Germinal center (tissue), 1 donor: ENCODE results near the gene MAPK9.

Experiments
- DNase-seq: peaks from one replicate; pipeline ENCODE4 v3.0.0; 2012; ENCODE audit warnings: mixed read lengths, low spot score

MAPK9 gene

DNA sequence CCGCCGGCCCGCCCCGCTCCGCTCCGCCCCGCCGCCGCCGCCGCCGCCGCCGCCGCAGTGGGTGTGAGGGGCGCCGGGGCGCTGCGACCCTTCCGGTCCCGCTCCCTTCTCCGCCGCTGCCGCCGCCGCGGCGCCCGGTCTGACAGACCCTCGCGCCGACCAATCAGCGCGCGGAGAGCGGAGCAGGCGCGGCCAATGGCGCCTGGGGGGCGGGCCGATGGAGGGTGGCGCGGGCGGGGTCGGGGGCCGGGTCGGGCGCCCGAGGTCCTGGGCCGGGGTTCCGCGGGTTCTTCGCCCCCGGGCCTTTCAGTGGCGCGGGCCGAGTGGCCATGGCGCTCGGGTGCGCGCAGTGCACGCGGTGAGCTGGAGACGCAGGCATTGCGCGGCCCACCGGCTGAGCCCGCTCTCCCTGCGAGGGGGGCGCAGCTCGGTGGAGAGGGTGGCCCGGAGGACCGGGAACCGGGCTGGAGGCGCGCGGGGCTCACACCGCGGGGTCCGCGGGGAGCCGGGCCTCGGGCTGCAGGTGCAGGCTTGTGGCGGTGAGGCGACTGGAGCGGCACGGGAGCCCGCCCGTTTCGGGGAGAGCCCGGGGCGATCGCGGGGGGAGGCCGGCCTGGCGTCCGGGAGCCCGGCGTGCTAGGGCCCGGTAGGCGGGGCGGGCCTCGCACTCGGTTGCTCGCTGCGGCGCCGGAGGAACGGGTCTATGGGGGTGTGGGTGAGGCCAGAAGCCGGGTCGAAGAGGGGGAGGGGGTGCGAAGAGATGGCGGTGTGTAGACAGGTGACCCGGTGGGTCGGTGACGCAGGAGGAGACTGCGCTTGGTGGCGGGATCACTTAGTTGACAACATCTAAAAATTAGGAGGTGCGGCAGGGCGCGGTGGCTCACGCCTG, at the start of gene MAPK9:
Gene MAPK9, minus strand, starts transcription at position 141 of the 889 bp plus-strand sequence. CDS start 11,522 bp downstream, outside the sequence.
- DNase-seq = peak; percentile 95

DNA sequence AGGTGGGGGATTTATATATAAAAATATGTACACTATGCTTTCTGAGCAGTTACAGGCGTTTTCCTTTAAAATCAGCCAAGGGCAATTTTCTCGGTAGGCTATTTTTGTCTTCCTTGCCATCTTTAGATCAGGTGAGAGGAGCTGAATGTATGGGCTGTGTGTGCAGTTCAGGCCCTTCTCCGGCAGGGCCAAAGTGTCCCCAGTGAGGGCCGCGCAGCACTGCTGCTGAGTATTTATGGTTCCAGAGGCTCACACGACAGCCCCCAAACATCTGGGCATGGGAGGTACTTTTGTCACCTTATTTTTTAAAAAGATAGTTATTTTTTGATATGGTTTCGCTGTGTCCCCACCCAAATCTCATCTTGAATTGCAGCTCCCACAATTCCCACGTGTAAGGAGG, 49.7 kb upstream of the MAPK9 start:
- DNase-seq = no peak

DNA sequence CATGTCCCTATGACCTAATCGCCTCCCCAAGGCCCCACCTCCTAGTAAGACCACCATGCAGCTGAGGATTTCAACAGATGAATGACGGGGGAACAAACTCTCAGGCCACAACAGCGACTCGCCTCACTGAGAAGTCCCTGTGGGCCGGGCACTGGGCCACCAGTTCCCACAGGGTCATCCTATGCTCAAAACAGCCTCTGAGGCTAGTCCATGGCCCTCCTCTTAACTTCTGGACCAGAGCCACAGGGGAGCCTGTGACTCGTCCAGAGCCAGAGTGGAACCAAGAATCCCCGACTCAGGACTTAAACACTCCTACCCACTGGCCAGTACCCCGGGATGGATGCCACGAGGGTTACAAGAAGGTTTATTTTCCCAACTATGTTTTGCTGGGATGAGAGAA, 49.0 kb upstream of the MAPK9 start:
- DNase-seq = no peak

DNA sequence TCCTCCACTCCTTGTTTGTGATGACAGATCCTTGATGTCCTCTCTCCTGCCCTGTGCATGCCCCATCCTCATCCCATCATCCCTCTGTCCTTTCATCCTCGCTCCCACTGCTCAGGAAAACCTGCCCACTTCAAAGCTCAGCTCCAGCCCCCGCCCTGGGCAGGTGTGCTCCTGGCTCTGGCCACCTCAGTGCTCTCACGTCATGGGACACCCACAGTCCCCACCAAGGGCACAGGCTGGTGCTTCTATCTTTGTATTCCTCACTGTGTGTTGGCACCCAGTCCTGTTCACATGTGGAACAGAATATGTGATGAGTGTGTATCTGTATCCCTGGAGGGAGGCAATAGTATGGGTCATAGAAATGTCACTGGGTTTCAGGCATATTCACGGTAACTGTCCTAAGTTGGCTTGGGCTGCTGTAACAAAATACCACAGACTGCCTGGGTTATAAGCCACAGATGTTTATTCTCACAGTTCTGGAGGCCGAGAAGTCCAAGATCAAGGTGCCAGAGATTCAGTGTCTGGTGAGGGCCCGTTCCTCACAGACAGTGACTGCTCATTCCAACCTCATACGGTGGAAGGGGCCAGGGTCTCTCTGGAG, 47.8 kb upstream of the MAPK9 start:
- no peak for DNase-seq

DNA sequence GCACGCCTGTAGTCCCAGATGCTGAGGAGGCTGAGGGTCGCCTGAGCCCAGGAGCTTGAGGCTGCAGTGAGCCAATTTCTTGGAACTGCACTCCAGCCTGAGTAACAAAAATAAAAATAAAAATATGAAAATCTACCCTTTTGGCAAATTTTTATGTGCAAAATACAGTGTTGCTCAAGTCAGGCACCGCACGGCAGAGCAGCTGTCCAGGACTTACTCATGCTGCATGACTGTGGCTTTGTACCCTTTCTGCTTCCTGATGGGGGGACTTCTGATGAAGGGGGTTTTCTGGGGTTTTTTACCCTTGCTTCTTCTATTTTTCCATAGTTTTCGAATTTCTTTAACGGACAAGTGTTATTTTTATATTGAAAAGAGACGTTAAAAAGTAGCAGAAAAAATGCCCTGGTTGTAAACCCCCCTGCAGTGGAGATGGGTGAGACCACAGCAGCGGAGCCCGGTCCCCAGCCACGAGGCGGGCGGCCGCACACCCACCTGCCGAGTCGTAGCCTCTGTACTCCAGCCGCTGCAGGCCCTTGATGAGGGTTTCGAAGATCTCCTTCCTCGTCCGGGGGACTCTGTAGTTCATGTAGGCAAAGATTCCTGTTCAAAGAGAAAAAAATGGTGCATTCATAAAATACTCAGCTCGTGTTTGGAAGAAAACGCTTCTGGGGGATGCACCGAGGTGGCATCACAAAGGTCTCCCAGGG, 46.3 kb upstream of the MAPK9 start:
- no peak for DNase-seq

DNA sequence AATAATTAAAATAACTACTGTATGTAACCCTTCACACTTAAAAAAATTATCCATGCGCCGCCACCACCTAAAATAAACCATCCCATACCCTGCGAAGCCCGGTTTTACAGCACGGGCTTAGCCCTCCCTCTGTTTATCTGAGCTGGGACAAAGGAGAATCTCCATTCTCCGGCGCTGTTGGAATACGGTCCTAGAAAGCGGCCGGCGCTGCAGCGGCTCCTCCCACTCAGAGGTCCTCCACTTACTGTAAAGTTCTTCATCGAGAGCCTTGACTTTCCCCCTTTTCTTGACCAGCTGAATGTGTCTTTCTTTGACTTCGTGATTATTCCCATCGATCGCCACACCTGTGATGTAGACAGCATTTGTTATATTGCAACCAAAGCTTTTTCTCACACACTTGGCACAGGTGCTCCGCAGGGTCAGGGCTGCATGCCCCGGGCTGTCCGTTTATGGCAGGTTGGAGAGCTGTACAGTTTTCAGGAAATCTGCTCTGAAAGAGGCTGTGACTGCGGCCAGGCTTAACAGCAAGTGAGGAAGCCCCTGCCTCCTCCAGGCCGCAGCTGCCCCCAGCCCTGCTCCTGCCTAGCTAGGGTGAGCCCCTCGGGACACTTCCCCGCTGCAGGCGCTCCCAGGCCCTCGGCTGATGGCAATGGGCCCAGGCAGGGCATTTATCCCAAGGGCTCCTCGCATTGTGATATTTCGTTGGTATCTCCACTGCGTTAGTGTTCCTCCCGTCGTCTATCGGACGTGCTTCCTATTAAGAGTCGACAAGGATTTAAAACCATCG, 44.5 kb upstream of the MAPK9 start:
- no peak for DNase-seq

DNA sequence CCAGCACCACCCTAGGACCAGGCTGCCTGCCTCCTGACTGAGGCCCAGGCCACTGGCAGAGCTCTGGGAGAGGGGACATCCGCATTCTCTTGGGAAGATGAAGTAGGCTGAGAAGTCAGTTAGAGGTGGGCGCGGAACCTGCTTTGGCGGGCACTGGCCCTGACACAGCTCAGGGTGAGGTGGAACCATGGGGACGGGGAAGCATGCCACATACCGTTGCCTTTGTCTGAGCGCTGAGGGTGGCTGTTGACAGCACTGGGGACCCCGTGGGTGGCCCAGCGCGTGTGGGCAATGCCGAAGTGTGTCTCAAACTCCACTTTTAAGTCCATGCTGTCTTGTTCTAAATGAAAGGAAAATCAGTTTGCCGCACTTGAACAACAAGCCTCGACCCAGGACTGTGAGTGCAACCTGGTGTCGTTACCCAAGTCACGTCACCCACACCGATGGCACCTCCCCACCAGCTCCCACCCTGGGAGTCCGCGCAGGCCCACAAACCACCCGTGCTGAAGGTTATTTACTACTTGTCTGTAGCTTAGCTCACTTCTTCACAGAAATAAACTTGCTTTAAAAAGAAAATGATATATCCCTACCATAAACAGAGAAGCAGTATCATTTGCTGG, 43.8 kb upstream of the MAPK9 start:
- DNase-seq = no peak

DNA sequence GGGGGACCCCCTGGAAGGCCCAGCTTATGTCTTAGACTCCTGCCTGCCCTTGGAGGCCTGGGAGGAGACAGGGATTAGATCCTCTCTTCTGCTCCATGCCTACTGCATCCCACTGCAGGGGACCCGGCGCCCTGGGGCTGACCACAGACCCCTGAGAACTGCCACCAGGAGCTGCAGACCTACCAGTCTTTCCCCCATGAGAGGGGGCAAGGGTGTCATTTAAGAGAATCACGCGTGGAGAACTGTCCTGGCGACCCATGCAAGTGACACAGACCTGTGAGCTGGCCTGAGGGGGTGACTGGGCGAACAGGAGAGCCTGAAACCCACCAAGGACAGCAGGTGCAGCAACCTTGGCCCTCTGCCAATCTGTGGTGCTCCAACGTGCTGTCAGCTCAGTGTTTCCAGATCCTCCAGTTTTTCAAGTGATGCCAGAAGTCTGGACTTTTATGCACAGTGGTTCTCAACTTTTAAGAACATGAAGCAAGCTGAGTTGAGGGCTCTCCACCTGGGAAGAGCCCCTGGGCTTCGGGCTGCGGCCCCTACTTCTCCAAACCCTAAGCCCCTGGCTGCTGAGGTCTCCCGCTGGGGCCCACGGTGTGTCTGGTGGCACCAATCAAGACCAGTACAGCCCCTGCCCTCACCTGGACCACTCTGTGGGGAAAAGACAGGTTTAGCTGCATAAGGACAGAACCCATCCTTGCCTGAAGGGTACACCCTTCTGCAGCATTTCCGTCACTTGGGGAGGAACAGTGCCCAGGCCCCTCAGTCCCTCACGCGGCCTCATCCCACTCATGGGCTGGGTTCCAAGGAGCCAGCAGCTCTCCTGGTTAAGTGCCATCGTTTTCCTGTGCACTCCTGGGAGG, 43.1 kb upstream of the MAPK9 start:
- DNase-seq = no peak

DNA sequence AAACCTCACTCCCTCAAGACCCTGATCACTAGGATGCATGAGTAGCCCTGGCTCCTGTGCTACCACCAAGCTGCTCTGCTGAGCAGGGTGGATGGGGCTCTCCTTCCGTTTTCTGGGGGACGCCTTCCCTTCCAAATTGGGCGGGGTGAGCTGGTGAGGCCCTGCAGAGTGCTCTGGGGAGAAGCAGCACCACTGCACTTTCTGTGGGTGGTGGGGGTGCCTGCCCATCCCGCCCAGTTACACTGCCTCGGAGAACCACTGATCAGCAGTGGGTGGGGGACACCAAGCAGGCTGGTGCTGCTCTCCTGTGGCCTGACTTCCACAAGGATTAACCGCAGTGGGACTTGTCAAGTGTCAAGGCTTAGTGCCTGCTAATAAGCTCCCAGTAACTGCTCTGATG, 42.3 kb upstream of the MAPK9 start:
- DNase-seq = no peak

DNA sequence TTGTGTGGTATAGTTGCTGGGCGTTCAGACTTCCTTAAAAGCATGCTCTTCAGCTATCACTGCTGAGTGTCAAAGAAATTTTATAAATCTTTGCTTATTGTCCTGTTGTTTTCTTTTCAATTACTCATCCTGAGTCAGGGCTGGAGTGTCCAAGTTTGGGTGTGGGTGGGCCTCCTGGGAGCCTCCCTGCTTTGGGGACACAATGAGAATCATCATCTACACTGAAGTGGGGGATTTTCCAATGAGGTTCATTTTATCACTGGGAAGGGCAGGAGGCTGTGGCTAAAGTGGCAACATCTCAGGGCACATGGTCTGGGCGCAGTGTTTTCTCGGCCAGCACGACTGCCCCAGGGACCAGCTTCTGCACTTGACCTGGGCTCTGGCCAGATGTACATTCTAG, 41.8 kb upstream of the MAPK9 start:
- DNase-seq = no peak

DNA sequence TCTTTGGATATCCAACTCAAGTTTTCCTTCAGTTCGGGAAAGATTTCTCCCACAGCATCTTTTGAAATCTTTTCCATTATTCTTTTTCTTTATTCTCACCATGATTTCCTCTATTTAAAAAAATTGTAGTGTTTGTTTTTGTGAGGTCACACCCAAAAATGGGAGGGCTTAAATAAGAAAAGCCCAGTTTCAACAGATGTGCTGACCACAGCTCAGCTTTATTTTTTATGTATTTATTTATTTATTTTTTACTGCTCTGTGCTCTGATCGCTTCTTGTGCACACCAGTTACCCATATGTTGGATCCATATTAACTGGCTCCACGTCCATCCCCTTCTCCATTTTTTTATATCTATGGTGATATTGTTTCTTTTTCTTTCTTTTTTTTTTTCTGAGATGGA, 41.0 kb upstream of the MAPK9 start:
- no peak for DNase-seq

DNA sequence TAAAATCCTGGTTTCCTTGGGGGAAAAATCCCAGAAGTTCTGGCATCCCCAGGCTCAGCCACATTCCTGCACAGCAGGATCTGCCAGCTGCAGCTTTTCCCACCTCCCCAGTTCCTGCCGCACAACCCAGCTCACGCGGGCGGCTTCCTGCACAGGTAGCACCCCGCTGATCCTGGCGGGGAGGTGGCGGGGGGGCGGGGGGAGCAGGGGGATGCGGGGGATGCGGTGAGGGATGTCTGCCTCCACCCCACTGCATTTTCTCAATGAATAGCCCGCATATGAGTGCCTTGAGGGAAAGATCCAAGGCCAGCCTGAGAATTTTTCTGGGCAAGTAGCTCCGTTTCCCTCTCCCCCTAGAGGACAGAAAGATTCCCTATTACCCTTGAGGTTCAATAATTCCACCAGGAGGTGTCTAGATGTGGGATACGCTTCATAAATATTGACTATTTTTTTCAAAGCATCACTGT, 40.2 kb upstream of the MAPK9 start:
- no peak for DNase-seq

DNA sequence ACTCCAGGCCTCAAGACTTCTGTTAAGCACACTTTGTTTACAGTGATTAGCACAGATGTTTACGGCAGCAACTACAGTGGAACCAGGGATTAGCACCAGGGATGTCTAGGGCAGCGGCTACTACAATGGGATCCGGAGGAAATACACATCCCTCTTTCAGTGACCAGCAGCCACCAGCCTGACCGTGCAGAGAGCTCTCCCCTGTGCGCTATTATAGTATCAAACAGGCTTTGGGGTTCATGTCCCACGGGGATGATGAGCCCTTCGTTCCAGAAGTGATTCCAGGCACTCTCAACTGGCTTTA, 39.7 kb upstream of the MAPK9 start:
- no peak for DNase-seq

DNA sequence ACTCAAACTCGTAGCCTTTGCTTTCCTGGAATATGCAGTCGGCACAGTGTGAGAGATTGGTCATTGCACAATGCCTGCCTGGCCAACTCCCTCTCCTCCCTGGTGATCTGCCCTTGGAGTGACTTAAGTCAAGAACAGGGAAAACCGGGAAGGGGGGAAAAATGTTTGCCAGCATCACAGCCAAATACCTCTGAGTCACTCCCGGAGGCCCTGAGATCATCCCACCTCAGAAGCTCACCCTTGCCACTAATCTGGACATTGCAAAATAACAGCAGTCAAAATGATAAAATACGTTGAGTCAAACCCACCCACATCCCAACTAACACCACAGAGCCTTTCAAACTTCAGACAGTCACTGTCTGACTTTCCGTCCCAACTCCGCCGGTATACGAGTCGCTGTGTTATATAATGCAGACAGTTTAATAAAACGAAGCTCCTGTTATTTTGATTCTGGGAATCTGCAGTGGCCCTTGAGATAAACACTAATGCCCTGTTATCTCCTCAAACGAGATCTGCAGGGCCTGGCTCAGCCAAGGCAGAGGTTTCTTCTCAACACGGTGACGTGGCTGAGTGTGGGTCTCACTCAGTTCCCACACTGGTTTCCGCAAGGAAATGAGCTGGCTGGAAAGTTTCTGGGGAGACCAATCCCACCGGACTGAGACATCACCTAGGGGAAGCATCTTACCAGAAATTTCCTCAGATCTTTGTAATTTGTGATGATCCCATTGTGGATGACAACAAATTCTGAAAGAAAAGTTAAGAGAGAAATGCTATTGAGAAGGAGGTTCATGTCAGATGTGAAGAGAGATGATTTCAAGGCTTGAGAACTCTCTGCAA, 39.1 kb upstream of the MAPK9 start:
- no peak for DNase-seq

DNA sequence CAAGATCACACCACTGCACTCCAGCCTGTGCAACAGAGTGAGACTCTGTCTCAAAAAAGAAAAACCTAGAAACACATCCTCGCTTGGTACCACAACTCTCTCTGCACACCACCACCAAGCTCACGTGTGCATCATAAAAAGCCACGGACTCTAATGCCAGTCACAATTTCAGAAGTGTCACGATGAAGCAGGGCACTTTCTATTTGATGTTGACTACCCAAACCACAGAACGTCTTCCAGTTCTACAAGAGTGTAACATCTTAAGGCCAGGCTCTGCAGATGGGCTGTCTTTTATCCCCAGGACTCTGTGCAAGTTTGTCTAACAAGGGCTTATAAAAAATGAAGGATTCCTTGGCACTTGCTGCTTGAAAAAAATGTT, 38.4 kb upstream of the MAPK9 start:
- DNase-seq = no peak

DNA sequence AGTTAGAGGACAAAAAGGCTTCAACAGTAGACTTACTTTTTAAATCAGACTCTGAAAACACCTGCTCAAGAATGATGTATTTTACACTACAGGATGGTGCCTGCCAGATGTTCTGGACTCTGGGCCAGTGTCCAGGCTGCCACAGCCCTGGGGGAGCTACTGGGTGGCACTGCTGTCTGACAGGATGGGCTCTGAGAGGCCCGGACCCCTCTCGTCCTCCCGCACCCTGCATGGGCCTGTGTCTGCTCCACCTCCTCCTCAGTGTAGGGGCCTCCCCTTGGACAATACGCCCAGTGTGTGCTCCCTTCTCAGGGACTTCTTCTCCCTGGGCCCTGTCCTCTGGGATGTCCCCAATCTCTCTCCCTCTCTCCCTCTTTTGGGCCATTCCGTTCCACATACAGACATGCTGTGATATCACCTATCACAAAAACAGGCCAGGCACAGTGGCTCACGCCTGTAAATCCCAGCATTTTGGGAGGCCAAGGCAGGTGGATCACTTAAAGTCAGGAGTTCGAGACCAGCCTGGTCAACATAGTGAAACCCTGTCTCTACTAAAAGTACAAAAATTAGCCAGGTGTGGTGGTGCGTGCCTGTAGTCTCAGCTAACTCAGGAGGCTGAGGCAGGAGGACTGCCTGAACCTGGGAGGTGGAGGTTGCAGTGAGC, 37.9 kb upstream of the MAPK9 start:
- no peak for DNase-seq

DNA sequence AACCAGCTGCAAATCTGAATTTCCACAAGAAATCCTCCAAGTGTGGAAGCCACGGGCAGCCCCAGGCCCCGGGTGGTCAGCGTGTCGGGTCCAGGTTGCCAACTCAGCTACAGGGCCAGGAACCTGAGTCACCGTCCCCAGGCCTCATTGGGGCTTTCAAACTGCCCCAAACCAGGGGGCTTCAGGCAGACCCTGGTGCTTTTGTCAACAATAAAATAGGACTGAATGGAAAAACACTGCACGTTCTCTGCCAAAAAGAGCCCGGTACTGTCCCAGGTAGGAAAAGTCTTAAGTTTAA, 37.2 kb upstream of the MAPK9 start:
- DNase-seq = no peak

DNA sequence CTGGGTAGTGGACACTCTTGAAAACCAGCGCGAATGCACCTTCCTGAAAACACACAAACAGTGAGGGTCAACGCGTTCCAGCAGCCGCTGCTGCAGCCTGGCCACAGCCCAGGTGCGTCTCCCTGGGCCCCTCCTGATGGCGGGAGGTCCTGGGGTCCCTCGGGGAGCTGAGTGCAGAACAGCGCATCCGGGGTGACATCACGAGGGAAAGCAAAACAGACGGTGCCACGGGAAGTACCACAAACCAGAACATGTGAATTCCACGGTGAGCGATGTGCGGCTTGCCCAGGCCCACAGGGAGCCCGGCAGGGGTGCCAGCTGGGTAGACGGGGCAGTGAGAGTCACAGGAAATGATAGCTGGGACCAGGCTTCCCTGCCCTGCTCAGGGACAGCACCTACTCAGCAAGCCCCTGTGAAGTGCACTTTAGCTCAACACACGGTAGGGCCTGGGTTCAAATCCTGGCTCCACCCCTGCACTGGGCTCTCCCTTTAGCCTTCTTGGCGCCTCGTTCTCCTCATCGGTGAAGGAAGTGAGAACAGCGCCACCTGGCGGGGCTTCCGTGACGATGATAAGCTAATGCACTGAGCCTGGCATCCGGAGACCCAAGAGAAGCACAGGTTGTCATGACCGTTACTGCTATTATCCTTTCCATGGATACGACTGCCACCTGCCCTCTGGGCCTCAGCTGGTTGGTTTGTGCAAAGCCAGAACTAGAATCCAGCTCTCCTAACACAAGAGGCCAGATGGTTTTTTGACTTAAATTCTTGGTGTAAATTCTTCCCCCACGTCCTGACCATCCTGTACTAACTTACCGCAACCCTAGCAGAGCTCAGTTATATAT, 36.6 kb upstream of the MAPK9 start:
- DNase-seq = peak; percentile 76
